Adrenal gland (tissue), 5 donors: ENCODE results near the gene ADGRF4.

Experiments used
- POLR2A ChIP-seq, 2 donors: fragments of 450-650 bp; IDR thresholded peaks; one replicate each; pipeline ENCODE4 v1.6.1; 2017; ENCODE audit warnings: antibody characterized with exemption in 2 of 2, mild to moderate bottlenecking in 2 of 2, moderate library complexity in 1 of 2
- TF ChIP-seq, protein P1 (sequence below), 6 experiments: fragments of 450-650 bp in 4 of 6; fragments of 200-600 bp in 2 of 6; sonication (generic) in 1 of 6; IDR thresholded peaks; 1 replicate in 5 of 6; 2 replicates in 1 of 6; pipeline versions ENCODE4 v1.5.1 to v1.8.0; 2016 to 2021; ENCODE audit warnings: antibody characterized with exemption in 6 of 6, mild to moderate bottlenecking in 2 of 6, moderate library complexity in 1 of 6
- donor health status: DM: no; HTN: no; CAD: no.

- TF ChIP-seq, protein P1, sequence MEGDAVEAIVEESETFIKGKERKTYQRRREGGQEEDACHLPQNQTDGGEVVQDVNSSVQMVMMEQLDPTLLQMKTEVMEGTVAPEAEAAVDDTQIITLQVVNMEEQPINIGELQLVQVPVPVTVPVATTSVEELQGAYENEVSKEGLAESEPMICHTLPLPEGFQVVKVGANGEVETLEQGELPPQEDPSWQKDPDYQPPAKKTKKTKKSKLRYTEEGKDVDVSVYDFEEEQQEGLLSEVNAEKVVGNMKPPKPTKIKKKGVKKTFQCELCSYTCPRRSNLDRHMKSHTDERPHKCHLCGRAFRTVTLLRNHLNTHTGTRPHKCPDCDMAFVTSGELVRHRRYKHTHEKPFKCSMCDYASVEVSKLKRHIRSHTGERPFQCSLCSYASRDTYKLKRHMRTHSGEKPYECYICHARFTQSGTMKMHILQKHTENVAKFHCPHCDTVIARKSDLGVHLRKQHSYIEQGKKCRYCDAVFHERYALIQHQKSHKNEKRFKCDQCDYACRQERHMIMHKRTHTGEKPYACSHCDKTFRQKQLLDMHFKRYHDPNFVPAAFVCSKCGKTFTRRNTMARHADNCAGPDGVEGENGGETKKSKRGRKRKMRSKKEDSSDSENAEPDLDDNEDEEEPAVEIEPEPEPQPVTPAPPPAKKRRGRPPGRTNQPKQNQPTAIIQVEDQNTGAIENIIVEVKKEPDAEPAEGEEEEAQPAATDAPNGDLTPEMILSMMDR (IDR thresholded peaks at IDR 0.05), result no peak
- no peak for TF ChIP-seq POLR2A (IDR thresholded peaks at IDR 0.05)
Measured at GRCh38 chr6:47671777-47672176, 26.6 kb upstream of the ADGRF4 start.
